ENCODE data around the gene TRPV3. TPM values are rescaled to one million over a fixed set of nuclear protein-coding genes. Genes with fewer than 3 reads are reported as not detected.
"Not testable (repeated sequence)": the region's sequence is repeated elsewhere in the genome, so short reads cannot be mapped to it uniquely, and the experiment has no call there.

TRPV3 gene
- total RNA-seq, 6 experiments from 2014 or later = 0.07 to 0.66 (median 0.43) TPM; not detected in 1

DNA sequence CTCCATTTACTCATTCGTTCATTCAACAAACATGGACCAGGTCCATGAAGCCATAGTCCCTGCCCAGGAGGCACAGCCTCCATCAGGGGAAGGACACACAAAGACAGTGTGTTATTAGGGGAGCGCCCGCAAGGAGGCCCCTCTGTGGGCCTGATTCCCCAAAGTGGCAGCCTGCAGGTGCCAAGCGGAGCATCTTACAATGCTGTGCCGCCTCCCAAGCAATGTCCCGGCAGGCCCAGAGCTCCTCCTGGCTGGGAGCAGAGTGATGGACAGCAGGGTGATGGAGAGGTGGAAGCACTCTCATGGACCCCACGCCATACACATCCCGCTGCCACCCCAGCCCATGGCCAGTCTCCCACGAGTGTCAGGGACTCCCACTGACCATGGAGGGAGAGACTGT lies 25.8 kb upstream of the TRPV3 start:
- Mint-ChIP-seq H3K9me3 (no peaks in the 10 kb centered on the region), H3K27ac (no peak overlapping the region), H3K27me3 (ENCODE audit: insufficient read depth) (peaks cover 2% of the 10 kb centered on the region), H3K4me3 (no peak overlapping the region), H3K4me1 (ENCODE audit: low read depth) (0 out of 2 replicates have a peak, but pooled peaks cover 5% of the 10 kb centered on the region), H3K36me3 (ENCODE audit: low read depth) (peaks cover 14% of the 10 kb centered on the region)
- TF ChIP-seq, protein P1, sequence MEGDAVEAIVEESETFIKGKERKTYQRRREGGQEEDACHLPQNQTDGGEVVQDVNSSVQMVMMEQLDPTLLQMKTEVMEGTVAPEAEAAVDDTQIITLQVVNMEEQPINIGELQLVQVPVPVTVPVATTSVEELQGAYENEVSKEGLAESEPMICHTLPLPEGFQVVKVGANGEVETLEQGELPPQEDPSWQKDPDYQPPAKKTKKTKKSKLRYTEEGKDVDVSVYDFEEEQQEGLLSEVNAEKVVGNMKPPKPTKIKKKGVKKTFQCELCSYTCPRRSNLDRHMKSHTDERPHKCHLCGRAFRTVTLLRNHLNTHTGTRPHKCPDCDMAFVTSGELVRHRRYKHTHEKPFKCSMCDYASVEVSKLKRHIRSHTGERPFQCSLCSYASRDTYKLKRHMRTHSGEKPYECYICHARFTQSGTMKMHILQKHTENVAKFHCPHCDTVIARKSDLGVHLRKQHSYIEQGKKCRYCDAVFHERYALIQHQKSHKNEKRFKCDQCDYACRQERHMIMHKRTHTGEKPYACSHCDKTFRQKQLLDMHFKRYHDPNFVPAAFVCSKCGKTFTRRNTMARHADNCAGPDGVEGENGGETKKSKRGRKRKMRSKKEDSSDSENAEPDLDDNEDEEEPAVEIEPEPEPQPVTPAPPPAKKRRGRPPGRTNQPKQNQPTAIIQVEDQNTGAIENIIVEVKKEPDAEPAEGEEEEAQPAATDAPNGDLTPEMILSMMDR (IDR thresholded peaks at IDR 0.05) = no peak
- no peak for DNase-seq

DNA sequence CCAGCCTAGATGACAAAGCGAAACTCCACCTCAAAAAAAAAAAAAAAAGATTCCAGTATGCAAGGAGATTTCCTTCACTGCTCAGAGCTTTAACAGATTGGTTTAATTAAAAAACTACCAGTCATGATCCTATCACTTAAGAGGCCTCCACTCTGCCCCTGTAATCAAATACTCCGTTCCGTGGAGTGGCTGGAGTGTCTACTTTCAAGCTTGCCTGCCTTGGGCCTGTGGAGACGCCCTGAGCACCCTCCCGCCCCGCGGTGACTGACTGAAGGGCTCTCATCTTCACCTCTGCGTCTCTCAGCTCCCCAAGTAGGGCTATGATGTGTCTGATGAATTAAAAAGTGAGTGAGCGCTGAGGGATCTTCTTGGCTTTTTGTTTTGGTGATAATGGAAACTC lies 25.3 kb upstream of the TRPV3 start:
- no peaks in the 10 kb centered on the region for H3K9me3 Mint-ChIP-seq
- TF ChIP-seq, protein P1 (IDR thresholded peaks at IDR 0.05) = no peak
- 0 out of 2 replicates have a peak, but pooled peaks cover 5% of the 10 kb centered on the region for H3K4me1 Mint-ChIP-seq (ENCODE audit: low read depth)
- H3K4me3 Mint-ChIP-seq = no peak overlapping the region
- peaks cover 2% of the 10 kb centered on the region for H3K27me3 Mint-ChIP-seq (ENCODE audit: insufficient read depth)
- H3K36me3 Mint-ChIP-seq (ENCODE audit: low read depth) = peaks cover 14% of the 10 kb centered on the region
- no peak for DNase-seq
- no peak overlapping the region for H3K27ac Mint-ChIP-seq

DNA sequence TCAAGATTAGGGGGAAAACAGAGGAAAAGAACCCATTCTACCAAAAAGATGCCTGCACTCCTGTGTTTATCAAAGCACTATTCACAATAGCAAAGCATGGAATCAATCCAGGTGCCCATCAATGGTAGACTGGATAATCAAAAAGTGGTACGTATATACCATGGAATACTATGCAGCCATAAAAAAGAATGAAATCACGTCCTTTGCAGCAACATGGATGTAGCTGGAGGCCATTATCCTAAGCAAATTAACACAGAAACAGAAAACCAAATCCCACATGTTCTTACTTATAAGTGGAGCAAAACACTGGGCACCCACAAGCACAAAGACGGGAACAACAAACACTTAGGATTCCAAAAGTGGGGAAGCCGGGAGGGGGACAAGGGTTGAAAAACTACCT lies 21.1 kb upstream of the TRPV3 start:
- H3K4me1 Mint-ChIP-seq (ENCODE audit: low read depth) = peaks cover 12% of the 10 kb centered on the region
- not testable (repeated sequence) for H3K27me3 Mint-ChIP-seq (ENCODE audit: insufficient read depth); H3K4me3 Mint-ChIP-seq; H3K27ac Mint-ChIP-seq; H3K9me3 Mint-ChIP-seq; DNase-seq
- peaks cover 10% of the 10 kb centered on the region for H3K36me3 Mint-ChIP-seq (ENCODE audit: low read depth)

DNA sequence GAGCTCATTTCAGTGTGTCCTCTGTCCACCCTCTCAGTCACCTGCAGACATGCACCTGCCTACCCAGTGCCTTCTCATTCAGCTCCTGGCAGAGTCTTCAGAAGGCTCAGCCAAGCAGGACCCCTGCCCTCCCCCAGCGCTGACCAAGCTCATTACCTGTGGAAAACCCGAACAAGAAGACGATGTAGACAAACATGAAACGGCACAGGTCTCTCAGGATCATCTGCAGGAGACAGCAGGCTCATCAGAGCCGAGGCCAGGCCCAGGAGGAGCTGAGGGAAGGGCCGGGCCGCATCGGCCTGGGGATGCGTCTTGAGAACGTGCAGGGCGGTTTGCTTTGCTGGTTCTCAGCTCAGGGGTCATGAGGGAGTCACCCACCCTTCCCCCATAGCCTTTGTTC lies 19.4 kb upstream of the TRPV3 start:
- Mint-ChIP-seq H3K27ac (no peak overlapping the region), H3K36me3 (ENCODE audit: low read depth) (peaks cover 10% of the 10 kb centered on the region)

DNA sequence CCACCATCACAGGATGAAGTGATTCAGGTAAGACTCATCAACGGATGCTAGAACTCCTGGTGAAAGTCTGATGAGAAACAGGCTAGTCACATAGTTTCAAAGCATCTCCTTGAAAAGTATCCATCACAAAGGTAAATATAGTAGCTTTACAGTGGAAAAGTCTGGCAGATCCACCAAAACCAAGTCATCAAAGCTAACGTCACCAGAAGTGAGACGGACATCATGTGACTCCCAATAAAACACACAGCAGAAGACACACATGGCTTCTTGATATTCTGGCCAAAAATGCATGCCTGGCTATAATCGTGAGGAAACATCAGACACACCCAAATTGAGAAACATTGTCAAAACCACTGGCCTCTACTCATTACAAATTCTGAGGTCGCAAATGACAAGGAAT lies 17.9 kb upstream of the TRPV3 start:
- Mint-ChIP-seq H3K9me3 (no peaks in the 10 kb centered on the region), H3K27ac (peak overlapping the region; percentile 83), H3K27me3 (ENCODE audit: insufficient read depth) (peaks cover 2% of the 10 kb centered on the region), H3K4me1 (ENCODE audit: low read depth) (peaks cover 12% of the 10 kb centered on the region), H3K4me3 (peak overlapping the region; percentile 20; the same call in 1 of the 2 replicates), H3K36me3 (ENCODE audit: low read depth) (peaks cover 6% of the 10 kb centered on the region)
- DNase-seq = peak; percentile 90
- TF ChIP-seq, protein P1 (IDR thresholded peaks at IDR 0.05) = no peak

More for the DNA sequence above, 19.4 kb upstream of the TRPV3 start:
- DNase-seq = no peak
- Mint-ChIP-seq H3K27me3 (ENCODE audit: insufficient read depth) (peaks cover 2% of the 10 kb centered on the region), H3K4me3 (no peak overlapping the region), H3K4me1 (ENCODE audit: low read depth) (peaks cover 12% of the 10 kb centered on the region), H3K9me3 (no peaks in the 10 kb centered on the region)
- TF ChIP-seq, protein P1 (IDR thresholded peaks at IDR 0.05) = no peak

DNA sequence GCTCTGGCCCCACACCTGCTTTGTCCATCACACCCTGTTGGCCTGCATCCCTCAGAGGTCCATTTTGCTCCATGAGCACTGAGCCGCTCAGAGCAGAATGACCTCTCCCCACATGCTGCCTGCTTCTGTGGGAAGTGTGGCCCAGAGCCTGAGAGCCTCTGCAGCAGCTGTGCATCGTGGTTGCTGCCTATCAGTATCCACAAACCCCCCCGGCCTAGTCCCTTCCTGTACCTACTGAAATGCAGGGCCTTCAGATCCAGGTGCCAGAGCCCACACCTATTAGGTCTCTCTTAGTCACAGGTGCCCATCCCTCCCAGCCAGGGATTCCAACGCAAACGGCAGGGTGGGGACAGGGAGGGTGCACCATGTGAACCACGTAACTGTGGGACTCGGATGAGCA lies 16.6 kb upstream of the TRPV3 start:
- H3K4me1 Mint-ChIP-seq (ENCODE audit: low read depth) = peaks cover 12% of the 10 kb centered on the region
- H3K27me3 Mint-ChIP-seq (ENCODE audit: insufficient read depth) = no peaks in the 10 kb centered on the region
- H3K36me3 Mint-ChIP-seq (ENCODE audit: low read depth) = peaks cover 5% of the 10 kb centered on the region; the same call in 1 of the 2 replicates
- H3K9me3 Mint-ChIP-seq = no peaks in the 10 kb centered on the region
- no peak overlapping the region for H3K4me3 Mint-ChIP-seq
- TF ChIP-seq, protein P1 (IDR thresholded peaks at IDR 0.05) = no peak
- no peak for DNase-seq
- H3K27ac Mint-ChIP-seq = no peak overlapping the region
